NCI-H2196 (cell line): Measurements from ENCODE around the gene MACROD2.
"Not testable (repeated sequence)": the region's sequence is repeated elsewhere in the genome, so short reads cannot be mapped to it uniquely, and the experiment has no call there.

Source experiments
- DNase-seq: peaks from one replicate; lab custom pipeline; 2025; ENCODE audit not compliant: unreplicated experiment; lab: John Stamatoyannopoulos, UW

MACROD2 gene

DNA sequence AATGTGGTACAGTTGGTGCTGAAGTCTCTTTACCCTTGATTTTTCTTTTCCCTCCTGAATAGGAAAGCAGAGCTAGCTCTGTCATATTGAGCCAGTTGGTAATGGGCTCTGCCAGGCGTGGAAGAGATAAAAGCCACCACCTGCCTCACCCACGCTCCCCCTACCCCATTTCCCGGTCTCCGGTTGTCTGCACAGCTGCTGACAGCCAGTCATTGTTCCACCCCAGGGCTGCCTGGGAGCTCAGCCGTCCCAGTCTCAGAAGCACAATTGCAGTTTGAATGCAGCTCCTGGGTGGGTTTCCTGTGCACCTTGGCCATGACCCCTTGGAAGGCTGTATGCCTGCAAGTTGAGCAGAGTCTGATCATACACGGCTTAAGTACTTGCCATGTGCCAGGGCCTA lies 1017.2 kb downstream of the MACROD2 start:
- no peak for DNase-seq

- not testable (repeated sequence) for DNase-seq
Observed at GRCh38 chr20:15016875-15017274, 1021.6 kb downstream of the MACROD2 start.

GRCh38 chr20:15018966-15019365 lies 1023.6 kb downstream of the MACROD2 start:
- no peak for DNase-seq

GRCh38 chr20:15020845-15021244 lies 1025.5 kb downstream of the MACROD2 start:
- DNase-seq, result no peak

- no peak for DNase-seq
Observed at GRCh38 chr20:15022921-15023320, 1027.6 kb downstream of the MACROD2 start.

- DNase-seq, result no peak
Observed at GRCh38 chr20:15026759-15027158, 1031.4 kb downstream of the MACROD2 start.

DNA sequence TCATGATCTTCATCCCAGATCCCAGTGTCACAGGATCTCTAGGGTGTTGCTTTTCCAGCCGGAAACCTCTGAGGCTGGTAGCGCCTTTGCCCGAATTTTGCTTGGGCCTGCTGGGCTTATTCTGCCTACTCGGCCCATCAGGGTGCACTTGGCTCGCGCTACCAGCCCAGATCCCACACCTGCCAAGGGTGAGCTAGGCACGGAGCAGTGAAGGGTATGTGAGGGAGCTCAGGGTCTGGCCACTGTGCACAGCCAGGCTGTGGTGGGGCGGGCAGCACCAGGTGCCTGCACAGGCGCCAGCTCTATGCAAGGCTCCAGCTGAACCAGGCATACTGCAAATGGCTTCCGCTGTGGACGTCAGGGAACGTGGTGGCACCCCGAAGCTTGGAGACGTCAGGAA lies 1035.5 kb downstream of the MACROD2 start:
- DNase-seq, result no peak

- no peak for DNase-seq
Observed at GRCh38 chr20:15031546-15032351, 1036.4 kb downstream of the MACROD2 start.

DNA sequence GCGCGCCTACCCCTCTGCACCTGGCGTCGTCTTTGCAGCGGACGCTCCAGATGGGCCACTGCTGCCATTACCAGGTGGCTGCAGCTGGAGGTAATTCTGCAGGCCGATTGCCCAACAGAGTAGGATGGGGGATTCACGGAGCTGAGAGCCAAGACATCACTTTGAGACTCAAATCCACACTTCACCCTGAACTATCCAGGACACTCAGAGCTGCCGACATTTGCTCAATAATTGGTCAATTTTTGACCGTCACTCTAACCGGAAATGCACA lies 1037.0 kb downstream of the MACROD2 start:
- no peak for DNase-seq

DNA sequence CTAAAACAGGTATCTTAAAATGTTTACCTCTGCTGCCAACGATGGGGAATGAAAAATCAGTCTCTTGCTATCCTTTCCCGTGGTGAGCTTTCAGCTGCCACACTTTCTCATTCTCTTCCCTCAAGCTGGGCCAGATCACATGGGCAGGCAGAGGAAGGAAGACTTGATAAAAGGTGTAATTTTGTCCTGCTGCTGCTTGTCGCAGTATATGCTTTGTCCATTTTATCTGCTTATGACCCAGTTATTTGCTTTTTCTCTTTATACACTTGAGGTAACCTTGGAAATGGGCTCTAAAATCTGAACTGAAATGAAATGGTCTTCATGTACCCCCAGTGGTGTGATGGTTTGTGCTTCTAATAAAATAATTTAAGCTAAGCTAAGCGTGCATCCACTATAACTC lies 1038.0 kb downstream of the MACROD2 start:
- no peak for DNase-seq

DNA sequence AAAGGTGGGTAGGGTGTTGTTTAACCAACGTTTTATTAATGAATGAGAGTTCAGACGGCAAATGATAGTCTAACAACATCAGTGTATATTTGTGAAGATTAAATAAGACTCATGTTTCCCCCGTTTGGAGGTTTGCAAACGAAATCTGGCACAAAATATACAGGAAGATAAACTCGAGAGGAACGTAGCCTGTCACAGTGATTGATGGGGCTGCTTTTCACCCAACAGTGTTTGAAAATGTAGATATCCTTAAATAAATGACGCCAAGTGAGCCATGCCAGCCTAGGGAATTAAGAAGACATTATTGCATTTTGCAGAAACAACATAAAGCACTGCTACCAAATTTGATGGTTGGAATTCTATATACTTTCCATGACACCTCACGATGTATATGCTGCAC lies 1038.6 kb downstream of the MACROD2 start:
- DNase-seq, result peak; percentile 12

DNA sequence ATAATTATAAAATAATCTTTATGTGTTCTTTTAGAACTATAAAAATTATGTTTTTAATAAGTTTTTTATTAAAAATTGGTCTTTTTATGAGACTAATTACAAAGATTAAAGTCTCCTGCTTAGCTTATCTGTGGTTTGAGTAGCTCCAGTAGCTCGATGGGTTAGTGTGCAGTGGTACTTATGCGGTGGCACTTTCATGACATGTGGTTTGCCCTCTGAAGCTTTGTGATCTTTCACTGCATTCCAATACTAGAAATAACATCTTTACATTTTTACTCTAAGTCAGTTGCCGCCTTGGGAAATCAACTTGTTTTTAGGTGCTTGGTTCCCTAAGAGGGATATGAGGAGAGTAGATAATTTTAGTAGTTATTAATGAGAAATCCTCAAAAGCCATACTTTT lies 1041.6 kb downstream of the MACROD2 start:
- DNase-seq, result no peak

DNA sequence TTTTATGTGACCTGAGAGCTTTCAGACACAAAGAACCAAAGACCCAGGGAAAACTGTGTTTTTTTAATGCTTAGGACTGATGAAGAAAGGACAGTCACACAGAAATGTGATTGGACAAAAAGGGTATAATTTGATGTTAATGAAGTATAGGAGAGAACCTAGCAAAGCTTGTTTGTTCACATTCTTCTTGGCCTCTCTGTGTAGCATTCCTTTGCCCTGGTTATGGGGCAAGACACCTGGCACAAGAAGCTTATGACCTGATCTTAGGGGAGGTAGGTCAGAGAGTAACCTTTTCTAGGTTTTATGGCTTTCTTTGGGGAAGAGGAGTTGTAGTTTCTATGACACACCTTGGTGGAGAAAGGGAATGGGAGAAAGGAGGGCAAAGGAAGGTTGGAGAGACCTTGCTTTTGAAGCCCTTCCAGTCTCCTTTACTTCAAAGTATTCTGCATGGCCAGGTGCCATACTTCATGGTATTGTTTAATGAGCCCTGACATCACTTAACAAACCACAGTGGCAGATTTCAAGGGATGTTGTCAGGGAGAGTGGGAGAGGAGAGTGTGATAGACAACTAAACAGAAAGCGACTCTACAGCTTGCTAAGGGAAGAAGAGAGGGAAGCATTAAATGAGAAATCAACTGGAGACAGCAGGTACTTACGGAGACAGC lies 1043.9 kb downstream of the MACROD2 start:
- DNase-seq, result peak; percentile 65

GRCh38 chr20:15042723-15043122 lies 1047.4 kb downstream of the MACROD2 start:
- DNase-seq, result no peak

GRCh38 chr20:15045246-15045645 lies 1049.9 kb downstream of the MACROD2 start:
- no peak for DNase-seq

DNA sequence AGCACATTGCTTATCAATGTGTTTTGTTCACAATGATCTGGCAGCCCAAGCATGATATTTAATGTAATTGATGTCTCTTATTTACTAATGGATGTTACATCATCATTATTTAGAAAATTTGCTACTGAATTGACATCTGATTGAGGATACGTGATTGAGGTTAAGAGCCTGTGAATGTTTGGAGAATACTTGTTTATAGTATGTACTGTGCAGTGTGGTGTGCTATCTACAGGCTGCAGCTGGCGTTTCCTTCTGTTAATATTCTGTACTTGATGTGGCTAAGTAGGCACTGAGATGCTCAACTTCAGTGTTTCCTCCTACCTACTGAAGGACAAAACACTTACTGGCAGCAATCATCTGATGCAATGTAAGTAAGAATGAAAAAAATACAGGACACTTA lies 1051.7 kb downstream of the MACROD2 start:
- no peak for DNase-seq

GRCh38 chr20:15047601-15048000 lies 1052.3 kb downstream of the MACROD2 start:
- no peak for DNase-seq

- no peak for DNase-seq
Observed at GRCh38 chr20:15056246-15056645, 1060.9 kb downstream of the MACROD2 start.

- DNase-seq, result no peak
Observed at GRCh38 chr20:15058841-15059240, 1063.5 kb downstream of the MACROD2 start.

- no peak for DNase-seq
Observed at GRCh38 chr20:15059438-15059837, 1064.1 kb downstream of the MACROD2 start.

DNA sequence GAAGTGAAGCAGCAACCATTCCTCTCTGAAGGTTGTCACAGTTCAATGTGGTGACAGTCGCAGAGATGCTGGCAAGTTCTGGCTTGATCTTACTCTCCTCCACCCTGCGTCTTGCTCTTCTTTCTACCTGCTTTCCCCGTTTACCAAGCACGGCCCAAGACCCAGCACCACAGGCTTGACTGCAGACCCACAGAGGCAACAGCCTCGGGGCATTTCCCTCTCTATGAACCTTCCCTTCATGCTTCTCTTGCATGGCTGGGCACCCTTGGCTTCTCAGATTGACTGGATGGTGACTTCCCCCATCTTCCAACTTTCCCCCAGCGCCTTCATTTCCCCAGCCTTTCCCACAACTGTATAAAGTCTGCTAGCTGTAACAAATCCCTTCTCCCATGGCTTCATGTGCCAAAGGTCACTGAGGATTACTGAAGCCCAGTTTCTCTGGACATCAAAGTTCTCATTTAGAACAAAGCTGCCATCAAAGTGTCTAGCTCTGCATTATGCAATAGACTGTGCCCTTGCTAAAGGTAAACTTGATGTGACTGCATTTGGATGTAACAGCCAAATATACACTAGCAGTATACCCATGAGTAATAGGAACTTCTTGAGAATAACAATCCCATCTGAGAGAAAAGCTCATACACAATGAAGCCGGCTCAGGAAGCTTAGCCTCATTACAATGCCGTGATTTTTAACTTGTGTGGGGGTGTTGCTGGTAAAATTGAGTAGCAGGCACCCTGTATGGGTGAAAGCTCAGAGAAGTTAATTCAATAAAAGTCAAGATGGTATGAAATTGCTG lies 1065.1 kb downstream of the MACROD2 start:
- no peak for DNase-seq

DNA sequence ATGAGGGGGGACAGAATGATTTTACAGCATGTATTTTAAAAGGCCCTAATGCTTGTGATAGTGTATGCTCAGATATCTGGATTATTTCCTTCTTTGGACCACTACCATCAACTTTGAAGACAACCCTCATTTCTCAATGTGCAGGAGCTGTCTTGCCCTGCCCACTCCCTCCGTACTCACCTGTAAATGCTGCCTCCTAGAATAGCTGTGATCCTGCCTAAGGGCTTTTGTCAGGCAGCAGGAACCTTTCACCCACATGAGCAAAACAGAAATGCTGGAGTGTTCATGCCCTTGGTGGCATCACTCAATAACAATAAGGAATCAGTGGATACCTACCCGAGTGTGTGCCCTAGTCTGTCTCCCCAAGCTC lies 1065.7 kb downstream of the MACROD2 start:
- no peak for DNase-seq
